ENCODE data around the gene ICE2.

The ICE2 gene

GRCh38 chr15:60478566-60479360 is at the start of gene ICE2:
ICE2 (minus strand) TSS chr15:60479142; CDS start chr15:60477977, 1,165 bp downstream.
- DNase-seq: peak; percentile 93 to 94

GRCh38 chr15:60528530-60528929 is 49.6 kb upstream of the ICE2 start:
- DNase-seq: no peak

GRCh38 chr15:60527456-60527855 is 48.5 kb upstream of the ICE2 start:
- DNase-seq: no peak

GRCh38 chr15:60526127-60526616 is 47.2 kb upstream of the ICE2 start:
- DNase-seq: no peak

GRCh38 chr15:60525341-60526039 is 46.5 kb upstream of the ICE2 start:
- no peak for DNase-seq

- no peak for DNase-seq
These were observed 44.1 kb upstream of the ICE2 start for GRCh38 chr15:60523056-60523455.

- peak; percentile 73 for DNase-seq
These were observed 42.0 kb upstream of the ICE2 start for GRCh38 chr15:60520825-60521368.

- DNase-seq: no peak
These were observed 41.3 kb upstream of the ICE2 start for GRCh38 chr15:60520013-60520824.

GRCh38 chr15:60519218-60519617 is 40.3 kb upstream of the ICE2 start:
- no peak for DNase-seq

GRCh38 chr15:60518511-60518910 is 39.6 kb upstream of the ICE2 start:
- DNase-seq: no peak

GRCh38 chr15:60514261-60514881 is 35.4 kb upstream of the ICE2 start:
- DNase-seq: no peak

- DNase-seq: no peak
These were observed 34.7 kb upstream of the ICE2 start for GRCh38 chr15:60513676-60514075.

- no peak for DNase-seq
These were observed 34.0 kb upstream of the ICE2 start for GRCh38 chr15:60512937-60513336.

GRCh38 chr15:60511351-60512031 is 32.5 kb upstream of the ICE2 start:
- DNase-seq: no peak

- DNase-seq: no peak
These were observed 31.1 kb upstream of the ICE2 start for GRCh38 chr15:60510006-60510405.

GRCh38 chr15:60509470-60509869 is 30.5 kb upstream of the ICE2 start:
- DNase-seq: no peak

- no peak for DNase-seq
These were observed 29.5 kb upstream of the ICE2 start for GRCh38 chr15:60508442-60508841.

- peak in 1 of 2 experiments; percentile 48 for DNase-seq
These were observed 28.9 kb upstream of the ICE2 start for GRCh38 chr15:60507596-60508424.

GRCh38 chr15:60496853-60497252 is 17.9 kb upstream of the ICE2 start:
- no peak for DNase-seq

- no peak for DNase-seq
These were observed 15.2 kb upstream of the ICE2 start for GRCh38 chr15:60494108-60494507.

- DNase-seq: no peak
These were observed 14.2 kb upstream of the ICE2 start for GRCh38 chr15:60493166-60493565.
